ENCODE measurements around the gene C4orf54. TPM values are rescaled to one million over a fixed set of nuclear protein-coding genes. Genes with fewer than 3 reads are reported as not detected.

C4orf54 gene
- 1 to 10 TPM in 1 of 2 donors, under 1 TPM in 1; 0.67 to 1.4 TPM for total RNA-seq

DNA sequence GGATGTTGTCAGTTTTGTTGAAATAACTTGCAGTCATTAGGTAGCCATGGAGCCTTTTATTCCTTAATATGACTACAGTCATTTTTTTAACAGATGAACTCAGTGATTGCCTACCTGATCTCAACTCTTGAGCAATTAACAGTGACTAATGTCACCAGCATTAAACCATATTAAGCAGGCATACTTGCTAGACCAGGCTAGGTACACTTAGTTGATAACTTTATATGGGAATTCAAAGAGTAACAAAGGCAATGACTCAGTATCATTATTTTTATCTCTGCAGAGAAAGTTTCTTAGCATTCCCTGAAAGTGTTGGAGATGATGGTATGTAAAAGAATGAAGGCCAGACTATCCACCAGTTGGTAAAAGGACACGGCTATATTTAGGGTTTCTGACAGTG lies at the start of gene C4orf54:
TSS of gene C4orf54 (minus strand) at position 31 of the 400 bp plus-strand sequence. CDS start 3,180 bp downstream, outside the sequence.

Other genes starting within 250 kb of the C4orf54 start
- not detected for gene ADH7, start 222.5 kb downstream of the C4orf54 start, total RNA-seq
- gene C4orf17, start 146.8 kb downstream of the C4orf54 start, total RNA-seq, result not detected
- gene TRMT10A, start 93.8 kb downstream of the C4orf54 start, total RNA-seq, result 10 to 100 TPM in 1 of 2 donors, 1 to 10 TPM in 1; 5.3 to 16.5 TPM
- gene MTTP, start 83.0 kb downstream of the C4orf54 start, total RNA-seq, result 1 to 10 TPM in 1 of 2 donors, under 1 TPM in 1; under 0.01 to 1.4 TPM
- not detected for gene DAPP1, start 159.0 kb upstream of the C4orf54 start, total RNA-seq
- gene LAMTOR3, start 236.6 kb upstream of the C4orf54 start, total RNA-seq, result 10 to 100 TPM; 45.3 to 45.4 TPM

All from melanocyte of skin (primary cell).